ENCODE results near the gene STK39. TPM values are rescaled to one million over a fixed set of nuclear protein-coding genes. Genes with fewer than 3 reads are reported as not detected.

The STK39 gene
- total RNA-seq, 2 experiments from 2014 or later = 26.5 to 27.7 TPM

- ChIA-PET CTCF (interaction anchor here (0.6 to 1.0 kb wide), 2 partner anchors 33 to 381 kb away, joined by 3 read pairs; no protein-coding TSS in a partner anchor), POLR2A (interaction anchor here (1.8 kb wide), 1 partner anchor 34 kb away, joined by 9 read pairs; no protein-coding TSS in a partner anchor)
Observed at GRCh38 chr2:168245074-168245825, 2.1 kb downstream of the STK39 start.

- CTCF ChIA-PET = no interaction called here
- POLR2A ChIA-PET = interaction anchor here (0.8 kb wide), 1 partner anchor 33 kb away, joined by 4 read pairs; no protein-coding TSS in a partner anchor
Observed at GRCh38 chr2:168244318-168244717, 3.1 kb downstream of the STK39 start.

GRCh38 chr2:168243061-168243460 lies 4.3 kb downstream of the STK39 start:
- POLR2A ChIA-PET = no interaction called here
- CTCF ChIA-PET = no interaction called here

- ChIA-PET POLR2A (no interaction called here), CTCF (no interaction called here)
Observed at GRCh38 chr2:168241746-168242145, 5.6 kb downstream of the STK39 start.

- ChIA-PET CTCF (interaction anchor here (0.6 kb wide), 1 partner anchor 129 kb away, joined by 3 read pairs; no protein-coding TSS in a partner anchor), POLR2A (no interaction called here)
Observed at GRCh38 chr2:168241208-168241607, 6.2 kb downstream of the STK39 start.

- ChIA-PET CTCF (no interaction called here), POLR2A (no interaction called here)
Observed at GRCh38 chr2:168239281-168239680, 8.1 kb downstream of the STK39 start.

GRCh38 chr2:168237741-168238140 lies 9.7 kb downstream of the STK39 start:
- CTCF ChIA-PET = no interaction called here
- POLR2A ChIA-PET = no interaction called here

GRCh38 chr2:168234407-168235085 lies 12.8 kb downstream of the STK39 start:
- CTCF ChIA-PET = no interaction called here
- POLR2A ChIA-PET = interaction anchor here (0.6 kb wide), 1 partner anchor 116 kb away, joined by 4 read pairs; no protein-coding TSS in a partner anchor

GRCh38 chr2:168233726-168234406 lies 13.5 kb downstream of the STK39 start:
- CTCF ChIA-PET = no interaction called here
- POLR2A ChIA-PET = no interaction called here

GRCh38 chr2:168233166-168233565 lies 14.2 kb downstream of the STK39 start:
- CTCF ChIA-PET = no interaction called here
- POLR2A ChIA-PET = no interaction called here

GRCh38 chr2:168231609-168232241 lies 15.7 kb downstream of the STK39 start:
- POLR2A ChIA-PET = interaction anchor here (1.4 kb wide), 1 partner anchor 15 kb away, joined by 5 read pairs; the partner anchor contains the start of gene STK39
- CTCF ChIA-PET = interaction anchor here (0.6 to 0.7 kb wide), 2 partner anchors 8 to 60 kb away, joined by 3 read pairs; no protein-coding TSS in a partner anchor

GRCh38 chr2:168230389-168230788 lies 17.0 kb downstream of the STK39 start:
- POLR2A ChIA-PET = no interaction called here
- CTCF ChIA-PET = no interaction called here

- ChIA-PET POLR2A (no interaction called here), CTCF (no interaction called here)
Observed at GRCh38 chr2:168224346-168224745, 23.0 kb downstream of the STK39 start.

GRCh38 chr2:168222088-168222487 lies 25.3 kb downstream of the STK39 start:
- CTCF ChIA-PET = no interaction called here
- POLR2A ChIA-PET = interaction anchor here (1.6 kb wide), 1 partner anchor 10 kb away, joined by 4 read pairs; no protein-coding TSS in a partner anchor

GRCh38 chr2:168220965-168221819 lies 26.2 kb downstream of the STK39 start:
- CTCF ChIA-PET = interaction anchor here (0.7 kb wide), 1 partner anchor 44 kb away, joined by 3 read pairs; no protein-coding TSS in a partner anchor
- POLR2A ChIA-PET = no interaction called here

GRCh38 chr2:168217920-168218319 lies 29.5 kb downstream of the STK39 start:
- ChIA-PET CTCF (no interaction called here), POLR2A (no interaction called here)

GRCh38 chr2:168216351-168217005 lies 30.9 kb downstream of the STK39 start:
- CTCF ChIA-PET = no interaction called here

GRCh38 chr2:168215813-168216212 lies 31.6 kb downstream of the STK39 start:
- POLR2A ChIA-PET = no interaction called here
- CTCF ChIA-PET = no interaction called here

More at GRCh38 chr2:168216351-168217005, 30.9 kb downstream of the STK39 start:
- POLR2A ChIA-PET = no interaction called here
